CD14-positive monocyte (primary cell): ENCODE data around the gene PKD1. TPM values are rescaled to one million over a fixed set of nuclear protein-coding genes. Genes with fewer than 3 reads are reported as not detected.

Experiments
- DNase-seq, 3 donors: peaks; one replicate each; pipeline ENCODE4 v3.0.0-alpha.2; 2011 to 2022
- H2AFZ ChIP-seq: 2 replicates; pipeline ENCODE4 v1.6.0; 2012; ENCODE audit warnings: mild to moderate bottlenecking, low read depth, low read length, inconsistent platforms; ENCODE audit not compliant: insufficient read depth, poor library complexity, severe bottlenecking
- H3K27ac ChIP-seq, 2 donors: 1 replicate in 1 of 2; 2 replicates in 1 of 2; pipeline ENCODE4 v1.5.1; 2012 to 2013; ENCODE audit warnings: low read length in 2 of 2, control low read depth in 1 of 2, inconsistent platforms in 1 of 2, low read depth in 1 of 2, mild to moderate bottlenecking in 1 of 2
- H3K27me3 ChIP-seq, 2 donors: one replicate each; pipeline versions ENCODE4 v1.6.0 to v1.6.1; 2011 to 2013; ENCODE audit warnings: low read length in 2 of 2; ENCODE audit not compliant: control insufficient read depth in 2 of 2, insufficient read depth in 2 of 2
- H3K36me3 ChIP-seq, 2 donors: replicated peaks in 1 of 2; 1 replicate in 1 of 2; 2 replicates in 1 of 2; pipeline versions ENCODE4 v1.5.1 to v1.6.1; 2012 to 2013; ENCODE audit warnings: low read length in 2 of 2, control low read depth in 1 of 2, inconsistent platforms in 1 of 2, mild to moderate bottlenecking in 1 of 2; ENCODE audit not compliant: insufficient read depth in 2 of 2, control insufficient read depth in 1 of 2
- H3K4me1 ChIP-seq, 2 donors: 1 replicate in 1 of 2; 2 replicates in 1 of 2; pipeline versions ENCODE4 v1.5.1 to v1.6.1; 2012 to 2013; ENCODE audit warnings: low read length in 2 of 2, control low read depth in 1 of 2, inconsistent platforms in 1 of 2, mild to moderate bottlenecking in 1 of 2, moderate library complexity in 1 of 2; ENCODE audit not compliant: insufficient read depth in 2 of 2, control insufficient read depth in 1 of 2
- H3K4me2 ChIP-seq: replicated peaks from 2 replicates; pipeline ENCODE3; 2012; ENCODE audit warnings: low read length, moderate library complexity, mild to moderate bottlenecking; ENCODE audit not compliant: poor library complexity, severe bottlenecking; ENCODE audit errors: extremely low read depth
- H3K4me3 ChIP-seq, 3 experiments: fragments of 200-600 bp in 1 of 3; sonication (generic) in 1 of 3; replicated peaks in 1 of 3; 1 replicate in 2 of 3; 2 replicates in 1 of 3; pipeline ENCODE4 v1.5.1; 2011 to 2013; ENCODE audit warnings: low read length in 3 of 3, mild to moderate bottlenecking in 3 of 3, control low read depth in 2 of 3, low read depth in 2 of 3, inconsistent platforms in 1 of 3, moderate library complexity in 1 of 3
- H3K79me2 ChIP-seq: 2 replicates; pipeline ENCODE4 v1.6.0; 2012; ENCODE audit warnings: mild to moderate bottlenecking, control low read depth, inconsistent platforms, low read length, moderate library complexity; ENCODE audit not compliant: insufficient read depth
- H3K9ac ChIP-seq: 2 replicates; pipeline ENCODE4 v1.6.0; 2017; ENCODE audit warnings: low read length, mild to moderate bottlenecking; ENCODE audit not compliant: insufficient read depth, poor library complexity, severe bottlenecking
- H3K9me3 ChIP-seq, 2 donors: replicated peaks in 1 of 2; 1 replicate in 1 of 2; 2 replicates in 1 of 2; pipeline versions ENCODE4 v1.5.1 to v1.6.1; 2012 to 2013; ENCODE audit warnings: low read length in 2 of 2, control low read depth in 1 of 2; ENCODE audit not compliant: control insufficient read depth in 1 of 2, insufficient read depth in 1 of 2
- H4K20me1 ChIP-seq: 2 replicates; pipeline ENCODE4 v1.6.0; 2012; ENCODE audit warnings: mild to moderate bottlenecking, low read length, control low read depth, moderate library complexity; ENCODE audit not compliant: insufficient read depth
- H3K27ac Mint-ChIP-seq, 7 donors: one replicate each; pipeline ENCODE4 v1.8.0; 2020; ENCODE audit warnings: mild to moderate bottlenecking in 7 of 7, mixed read lengths in 7 of 7, moderate library complexity in 6 of 7, inconsistent platforms in 2 of 7
- H3K27me3 Mint-ChIP-seq, 3 donors: one replicate each; pipeline ENCODE4 v1.8.0; 2021 to 2022; ENCODE audit warnings: low read depth in 3 of 3, mild to moderate bottlenecking in 3 of 3, mixed read lengths in 3 of 3, moderate library complexity in 3 of 3, inconsistent platforms in 1 of 3
- H3K36me3 Mint-ChIP-seq, 2 donors: one replicate each; pipeline ENCODE4 v1.8.0; 2020; ENCODE audit warnings: mixed read lengths in 2 of 2, inconsistent platforms in 1 of 2, mild to moderate bottlenecking in 1 of 2
- H3K4me1 Mint-ChIP-seq: one replicate; pipeline ENCODE4 v1.8.0; 2020; ENCODE audit warnings: mild to moderate bottlenecking, mixed read lengths
- H3K4me3 Mint-ChIP-seq, 2 donors: one replicate each; pipeline ENCODE4 v1.8.0; 2020; ENCODE audit warnings: mild to moderate bottlenecking in 2 of 2, mixed read lengths in 2 of 2, moderate library complexity in 1 of 2
- H3K9me3 Mint-ChIP-seq, 7 donors: one replicate each; pipeline ENCODE4 v1.8.0; 2020 to 2022; ENCODE audit warnings: mixed read lengths in 7 of 7, mild to moderate bottlenecking in 6 of 7, moderate library complexity in 6 of 7, inconsistent platforms in 2 of 7
- CTCF ChIP-seq: fragments of 200-600 bp; IDR thresholded peaks from one replicate; pipeline ENCODE4 v1.8.0; 2022; ENCODE audit warnings: antibody characterized with exemption, mild to moderate bottlenecking
- WGBS: methylation state at CpG from one replicate; pipeline ENCODE4 v1.1.5; 2013; ENCODE audit warnings: missing lambda C conversion rate; ENCODE audit not compliant: insufficient coverage; 5-methylcytosine and 5-hydroxymethylcytosine counted together
- intact Hi-C, 2 donors: fragments of 100-400 bp; cut with micrococcal nuclease; formaldehyde crosslinking; loops; one replicate each; pipeline versions ENCODE4 v1.15.0 to v1.15.1; 2023
- polyA plus RNA-seq, 3 donors: library from polyadenylated mRNA; depleted of rRNA in 1 of 3; unstranded in 2 of 3; stranded (reverse) in 1 of 3; fragments of 300-500 nt in 2 of 3; fragments of >200 nt in 1 of 3; fragmentation: Illumina TruSeq in 2 of 3; gene quantifications; 1 replicate in 2 of 3; 2 replicates in 1 of 3; pipeline ENCODE4 v1.2.3, GENCODE V29; 2012 to 2021

PKD1 gene
- polyA plus RNA-seq, 3 donors, result 0.22 to 53.8 (median 1.6) TPM

GRCh38 chr16:2184346-2184745 lies 48.6 kb upstream of the PKD1 start:
- H3K9me3 Mint-ChIP-seq, result peaks cover 0 to 2% (median 0%) of the 10 kb centered on the region in 7 donors
- Histone ChIP-seq H3K4me2 (no peak overlapping the region), H3K9me3 (no peaks in the 10 kb centered on the region), H3K36me3 (no peaks in the 10 kb centered on the region), H2AFZ (no peak overlapping the region), H3K4me1 (no peaks in the 10 kb centered on the region), H3K27ac (no peak overlapping the region), H3K4me3 (no peak overlapping the region), H3K79me2 (no peaks in the 10 kb centered on the region), H3K27me3 (peaks cover 0 to 1% of the 10 kb centered on the region in 2 donors), H4K20me1 (no peaks in the 10 kb centered on the region), H3K9ac (no peak overlapping the region)
- H3K27me3 Mint-ChIP-seq, result peaks cover 2 to 6% (median 4%) of the 10 kb centered on the region in 3 donors
- WGBS, result 95% methylated on average over 18 of the region's 19 CpGs
- DNase-seq, result no peak
- intact Hi-C loops, result no loop called here
- H3K27ac Mint-ChIP-seq, result no peak overlapping the region
- no peak overlapping the region for H3K4me3 Mint-ChIP-seq
- H3K4me1 Mint-ChIP-seq, result no peaks in the 10 kb centered on the region
- H3K36me3 Mint-ChIP-seq, result no peaks in the 10 kb centered on the region
- TF ChIP-seq CTCF, result no peak

GRCh38 chr16:2183671-2184070 lies 48.0 kb upstream of the PKD1 start:
- Histone ChIP-seq H3K9me3 (no peaks in the 10 kb centered on the region), H3K79me2 (no peaks in the 10 kb centered on the region), H3K4me1 (no peaks in the 10 kb centered on the region), H3K36me3 (no peaks in the 10 kb centered on the region), H3K4me2 (no peak overlapping the region), H4K20me1 (no peaks in the 10 kb centered on the region), H3K4me3 (no peak overlapping the region), H3K27ac (no peak overlapping the region), H3K9ac (no peak overlapping the region), H3K27me3 (peaks cover 0 to 3% of the 10 kb centered on the region in 2 donors), H2AFZ (no peak overlapping the region)
- no peak for DNase-seq
- Mint-ChIP-seq H3K27me3 (peaks cover 2 to 7% (median 5%) of the 10 kb centered on the region in 3 donors), H3K27ac (no peak overlapping the region), H3K36me3 (no peaks in the 10 kb centered on the region), H3K4me1 (no peaks in the 10 kb centered on the region), H3K9me3 (peaks cover 0 to 2% (median 0%) of the 10 kb centered on the region in 7 donors), H3K4me3 (no peak overlapping the region)
- TF ChIP-seq CTCF, result no peak
- WGBS, result 94% methylated on average over 30 of the region's 30 CpGs
- intact Hi-C loops, result no loop called here
